OCI-LY7 (cell line): ENCODE measurements around the gene SLC2A10. TPM values are rescaled to one million over a fixed set of nuclear protein-coding genes. Genes with fewer than 3 reads are reported as not detected.
"Not testable (repeated sequence)": the region's sequence is repeated elsewhere in the genome, so short reads cannot be mapped to it uniquely, and the experiment has no call there.

Experiments used
- BruUV-seq: library from RNA; stranded (reverse); fragments of 400-500 nt; replicated peaks from 2 replicates; lab custom pipeline; 2021; lab: Mats Ljungman, UMichigan
- CTCF ChIA-PET: fragments of 300-600 bp; sonication (Branson Sonifier 250); formaldehyde crosslinking; loops from one replicate; lab custom pipeline; 2022; ENCODE audit warnings: antibody characterized with exemption; ENCODE audit not compliant: unreplicated experiment; lab: Charles Lee
- POLR2A ChIA-PET: fragments of 300-600 bp; sonication (Branson Sonifier 250); formaldehyde crosslinking; loops from one replicate; lab custom pipeline; 2022; ENCODE audit warnings: antibody characterized with exemption; lab: Charles Lee
- DNase-seq: peaks from one replicate; pipeline ENCODE4 v3.0.0-alpha.2; 2015; ENCODE audit warnings: low spot score
- H2AFZ ChIP-seq: fragments of 200-600 bp; sonication (generic), shearing (Covaris generic); 2 replicates; pipeline ENCODE4 v1.6.1; 2014; ENCODE audit warnings: mild to moderate bottlenecking, antibody characterized with exemption, low read length, moderate library complexity
- H3K27ac ChIP-seq: fragments of 200-600 bp; sonication (generic); 2 replicates; pipeline ENCODE4 v1.5.1; 2014; ENCODE audit warnings: mixed run types, low read depth, mild to moderate bottlenecking, moderate library complexity, low read length, inconsistent platforms; ENCODE audit not compliant: poor library complexity, severe bottlenecking
- H3K36me3 ChIP-seq: fragments of 200-600 bp; sonication (generic); 2 replicates; pipeline ENCODE4 v1.6.1; 2014; ENCODE audit warnings: mild to moderate bottlenecking, antibody characterized with exemption, low read length, moderate library complexity, mixed read lengths; ENCODE audit not compliant: insufficient read depth
- H3K4me1 ChIP-seq: fragments of 200-600 bp; sonication (generic); 2 replicates; pipeline ENCODE4 v1.5.1; 2014; ENCODE audit warnings: mild to moderate bottlenecking, low read length; ENCODE audit not compliant: insufficient read depth, poor library complexity, severe bottlenecking
- H3K4me2 ChIP-seq: fragments of 200-600 bp; sonication (generic); 2 replicates; pipeline ENCODE4 v1.6.1; 2014; ENCODE audit warnings: mild to moderate bottlenecking, low read length
- H3K4me3 ChIP-seq: fragments of 200-600 bp; sonication (generic); 2 replicates; pipeline ENCODE4 v1.5.1; 2014; ENCODE audit warnings: mild to moderate bottlenecking, low read depth, low read length; ENCODE audit not compliant: poor library complexity, severe bottlenecking
- H3K79me2 ChIP-seq: fragments of 200-600 bp; sonication (generic); 2 replicates; pipeline ENCODE4 v1.6.1; 2016; ENCODE audit warnings: low read depth, mild to moderate bottlenecking, low read length, moderate library complexity, mixed read lengths; ENCODE audit not compliant: insufficient read depth
- H3K9me2 ChIP-seq: fragments of 200-600 bp; sonication (generic); 2 replicates; pipeline ENCODE4 v1.6.1; 2016; ENCODE audit warnings: mild to moderate bottlenecking, low read length, mixed read lengths; ENCODE audit not compliant: insufficient read depth
- H3K9me3 ChIP-seq: fragments of 200-600 bp; sonication (generic); 2 replicates; pipeline ENCODE4 v1.6.1; 2014; ENCODE audit warnings: mild to moderate bottlenecking, mixed run types, low read length, mixed read lengths
- H4K20me1 ChIP-seq: fragments of 200-600 bp; sonication (generic); 2 replicates; pipeline ENCODE4 v1.6.1; 2014; ENCODE audit warnings: mild to moderate bottlenecking, antibody characterized with exemption, low read length, moderate library complexity, mixed read lengths; ENCODE audit not compliant: insufficient read depth
- EZH2phosphoT487 ChIP-seq: fragments of 200-600 bp; sonication (generic); IDR thresholded peaks from 2 replicates; pipeline ENCODE4 v1.6.1; 2018; ENCODE audit warnings: low read depth, borderline replicate concordance, mild to moderate bottlenecking, mixed run types, antibody characterized with exemption, low read length, moderate library complexity, mixed read lengths
- intact Hi-C: fragments of 100-400 bp; cut with micrococcal nuclease; formaldehyde crosslinking; loops from one replicate; pipeline ENCODE4 v1.10.0; 2022; ENCODE audit not compliant: unreplicated experiment
- total RNA-seq, 2 experiments: library from RNA; depleted of rRNA in 1 of 2; stranded (reverse); fragments of >200 nt in 1 of 2; shearing (Covaris generic) in 1 of 2; gene quantifications; 2 replicates each; pipeline ENCODE4 v1.2.3, GENCODE V29; 2014 to 2022
- TF ChIP-seq, protein P1 (sequence below): fragments of 200-600 bp; sonication (generic); conservative IDR thresholded peaks from 2 replicates; pipeline ENCODE4 v1.5.1; 2014; ENCODE audit warnings: mild to moderate bottlenecking, antibody characterized with exemption, low read length, moderate library complexity, mixed read lengths

The SLC2A10 gene
- total RNA-seq, 2 experiments from 2014 or later: not detected

DNA sequence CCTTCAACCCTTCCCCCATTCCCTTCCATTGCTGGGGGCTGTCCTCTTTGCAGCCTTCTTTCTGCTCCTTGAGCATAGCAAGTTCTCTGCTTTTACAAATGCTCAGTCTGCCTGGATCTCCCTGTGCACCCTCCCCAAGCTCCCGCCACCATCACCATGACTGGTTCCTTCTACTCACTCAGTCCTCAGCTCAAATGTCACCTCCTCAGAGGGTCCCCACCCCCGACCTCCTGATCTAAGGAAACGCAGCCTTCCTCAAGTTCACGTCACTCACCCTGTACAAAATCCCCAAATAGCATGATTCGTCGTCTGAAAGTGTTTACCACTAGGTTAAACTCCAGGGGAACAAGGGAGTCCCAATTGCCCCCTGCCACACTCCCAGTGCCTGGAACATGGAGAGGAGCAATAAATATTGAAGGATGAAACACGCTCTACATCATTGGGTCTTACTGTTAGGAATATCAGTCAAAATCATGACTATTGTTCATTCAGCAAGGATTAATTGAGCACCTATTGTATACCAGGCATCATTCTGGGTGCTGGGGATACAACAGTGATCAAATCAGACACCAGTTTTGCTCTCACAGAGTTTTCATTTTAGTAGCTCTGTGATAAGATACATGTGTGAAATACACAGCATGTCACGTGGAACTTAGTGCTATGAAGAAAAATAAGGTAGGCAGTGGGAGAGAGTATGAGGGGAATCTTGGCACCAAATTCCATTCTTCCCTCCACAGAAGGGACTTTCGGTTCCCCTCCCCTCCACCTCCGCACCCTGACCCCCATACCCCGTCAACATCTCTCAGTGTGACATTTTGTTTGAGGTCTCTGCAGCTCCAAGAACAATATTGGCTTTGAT, 35.8 kb upstream of the SLC2A10 start:
- Histone ChIP-seq H3K27ac (no peak overlapping the region), H3K9me2 (no peaks in the 10 kb centered on the region), H3K4me2 (no peak overlapping the region), H2AFZ (no peak overlapping the region), H3K9me3 (no peaks in the 10 kb centered on the region), H3K79me2 (no peaks in the 10 kb centered on the region), H3K36me3 (no peaks in the 10 kb centered on the region), H4K20me1 (no peaks in the 10 kb centered on the region), H3K4me1 (no peaks in the 10 kb centered on the region), H3K4me3 (no peak overlapping the region)
- ChIA-PET CTCF (no interaction called here), POLR2A (no interaction called here)
- TF ChIP-seq, protein P1, sequence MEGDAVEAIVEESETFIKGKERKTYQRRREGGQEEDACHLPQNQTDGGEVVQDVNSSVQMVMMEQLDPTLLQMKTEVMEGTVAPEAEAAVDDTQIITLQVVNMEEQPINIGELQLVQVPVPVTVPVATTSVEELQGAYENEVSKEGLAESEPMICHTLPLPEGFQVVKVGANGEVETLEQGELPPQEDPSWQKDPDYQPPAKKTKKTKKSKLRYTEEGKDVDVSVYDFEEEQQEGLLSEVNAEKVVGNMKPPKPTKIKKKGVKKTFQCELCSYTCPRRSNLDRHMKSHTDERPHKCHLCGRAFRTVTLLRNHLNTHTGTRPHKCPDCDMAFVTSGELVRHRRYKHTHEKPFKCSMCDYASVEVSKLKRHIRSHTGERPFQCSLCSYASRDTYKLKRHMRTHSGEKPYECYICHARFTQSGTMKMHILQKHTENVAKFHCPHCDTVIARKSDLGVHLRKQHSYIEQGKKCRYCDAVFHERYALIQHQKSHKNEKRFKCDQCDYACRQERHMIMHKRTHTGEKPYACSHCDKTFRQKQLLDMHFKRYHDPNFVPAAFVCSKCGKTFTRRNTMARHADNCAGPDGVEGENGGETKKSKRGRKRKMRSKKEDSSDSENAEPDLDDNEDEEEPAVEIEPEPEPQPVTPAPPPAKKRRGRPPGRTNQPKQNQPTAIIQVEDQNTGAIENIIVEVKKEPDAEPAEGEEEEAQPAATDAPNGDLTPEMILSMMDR: no peak
- TF ChIP-seq EZH2phosphoT487: no peak
- no peak for DNase-seq
- BruUV-seq: no TSS peak
- intact Hi-C loops: no loop called here

DNA sequence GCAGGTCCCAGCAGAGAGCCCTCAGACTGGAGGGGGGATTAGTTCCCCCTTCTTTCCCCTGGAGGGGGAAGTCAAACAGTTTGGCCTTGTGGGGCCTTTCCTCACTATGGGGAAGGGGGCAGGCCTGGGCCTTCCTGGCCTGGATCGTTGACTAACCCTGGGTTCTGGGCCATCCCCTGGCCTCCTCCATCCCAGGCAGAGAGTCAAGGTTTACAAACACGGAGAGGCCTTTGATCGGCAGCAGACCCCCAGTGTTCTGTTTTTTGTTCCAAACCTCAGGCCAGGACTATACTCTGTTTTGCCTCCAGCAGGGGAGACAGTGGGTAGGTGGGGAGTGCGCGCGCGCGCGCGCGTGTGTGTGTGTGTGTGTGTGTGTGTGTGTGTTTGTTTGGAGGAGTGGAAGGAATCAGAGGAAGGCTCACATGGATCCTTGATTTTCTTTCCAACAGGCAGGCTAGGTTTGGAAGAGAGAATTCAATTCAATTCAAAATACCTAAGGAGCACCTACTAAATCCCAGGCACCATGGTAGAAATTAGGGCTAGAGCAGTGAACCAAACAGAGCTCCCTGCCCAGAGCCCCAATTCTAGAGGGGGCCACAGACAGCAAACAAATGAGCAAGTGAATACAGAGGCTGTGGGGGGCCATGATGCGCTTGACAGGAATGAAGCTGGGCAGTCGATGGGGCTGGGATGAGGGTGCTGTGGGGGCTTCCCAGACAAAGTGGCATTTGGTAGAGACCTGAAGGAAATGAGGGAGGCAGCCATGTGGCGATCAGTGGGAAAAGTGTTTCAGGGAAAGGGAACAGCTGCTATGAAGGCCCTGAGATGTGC, 35.0 kb upstream of the SLC2A10 start:
- intact Hi-C loops: no loop called here
- DNase-seq: no peak
- Histone ChIP-seq H3K4me2 (no peak overlapping the region), H4K20me1 (no peaks in the 10 kb centered on the region), H3K9me2 (no peaks in the 10 kb centered on the region), H3K9me3 (no peaks in the 10 kb centered on the region), H3K27ac (no peak overlapping the region), H3K4me3 (no peak overlapping the region), H3K79me2 (no peaks in the 10 kb centered on the region), H2AFZ (no peak overlapping the region), H3K36me3 (no peaks in the 10 kb centered on the region), H3K4me1 (no peaks in the 10 kb centered on the region)
- TF ChIP-seq EZH2phosphoT487: no peak
- TF ChIP-seq, protein P1: no peak
- BruUV-seq: no TSS peak
- CTCF ChIA-PET: no interaction called here
- POLR2A ChIA-PET: interaction anchor here (1.1 kb wide), 1 partner anchor 16 kb away, joined by 7 read pairs; no protein-coding TSS in a partner anchor

DNA sequence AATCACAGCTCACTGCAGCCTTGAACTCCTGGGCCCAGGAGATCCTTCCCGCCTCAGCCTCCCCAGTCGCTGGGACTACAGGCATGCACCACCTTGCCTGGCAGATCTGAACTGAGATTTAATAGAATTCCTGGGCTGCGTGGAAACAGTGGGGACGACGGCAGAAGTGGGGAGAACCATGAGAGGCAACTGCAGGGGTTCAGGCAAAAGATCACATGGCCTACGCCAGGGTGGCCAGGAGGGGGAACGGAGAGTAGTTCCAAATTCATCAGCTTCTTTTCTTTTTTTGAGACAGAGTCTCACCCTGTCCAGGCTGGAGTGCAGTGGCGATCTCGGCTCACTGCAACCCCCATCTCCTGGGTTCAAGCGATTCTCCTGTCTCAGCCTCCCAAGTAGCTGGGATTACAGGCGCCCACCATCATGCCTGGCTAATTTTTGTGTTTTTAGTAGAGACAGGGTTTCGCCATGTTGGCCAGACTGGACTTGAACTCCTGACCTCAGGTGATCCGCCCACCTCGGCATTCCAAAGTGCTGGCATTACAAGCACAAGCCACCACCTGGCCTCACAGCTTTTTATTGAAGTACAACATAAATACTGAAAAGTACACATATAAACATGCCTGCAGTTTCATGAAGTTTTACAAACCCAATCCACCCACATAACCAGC, 32.7 kb upstream of the SLC2A10 start:
- H3K27ac ChIP-seq, CTCF ChIA-PET, H3K4me1 ChIP-seq, H2AFZ ChIP-seq, H3K4me3 ChIP-seq, intact Hi-C loops, H3K36me3 ChIP-seq, DNase-seq, BruUV-seq, H3K4me2 ChIP-seq, H3K9me3 ChIP-seq, H4K20me1 ChIP-seq, H3K9me2 ChIP-seq, H3K79me2 ChIP-seq: not testable (repeated sequence)
- POLR2A ChIA-PET: interaction anchor here (0.6 kb wide), 1 partner anchor 465 kb away, joined by 4 read pairs; no protein-coding TSS in a partner anchor
